ENCODE results near the gene CRY1.

DNA sequence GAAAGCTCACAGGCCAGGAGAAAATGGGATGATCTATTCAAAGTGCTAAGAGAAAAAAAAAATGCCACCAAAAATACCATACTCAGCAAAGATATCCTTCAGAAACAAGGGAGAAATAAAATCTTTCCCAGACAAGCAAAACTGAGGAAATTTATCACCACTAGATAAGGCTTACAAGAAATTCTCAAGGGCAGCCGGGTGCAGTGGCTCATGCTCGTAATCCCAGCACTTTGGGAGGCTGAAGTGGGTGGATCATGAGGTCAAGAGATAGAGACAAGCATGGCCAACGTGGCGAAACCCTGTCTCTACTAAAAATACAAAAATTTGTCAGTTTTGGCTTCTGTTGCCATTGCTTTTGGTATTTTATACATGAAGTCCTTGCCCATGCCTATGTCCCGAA lies 48.2 kb downstream of the CRY1 start:
- TF ChIP-seq, protein P1, sequence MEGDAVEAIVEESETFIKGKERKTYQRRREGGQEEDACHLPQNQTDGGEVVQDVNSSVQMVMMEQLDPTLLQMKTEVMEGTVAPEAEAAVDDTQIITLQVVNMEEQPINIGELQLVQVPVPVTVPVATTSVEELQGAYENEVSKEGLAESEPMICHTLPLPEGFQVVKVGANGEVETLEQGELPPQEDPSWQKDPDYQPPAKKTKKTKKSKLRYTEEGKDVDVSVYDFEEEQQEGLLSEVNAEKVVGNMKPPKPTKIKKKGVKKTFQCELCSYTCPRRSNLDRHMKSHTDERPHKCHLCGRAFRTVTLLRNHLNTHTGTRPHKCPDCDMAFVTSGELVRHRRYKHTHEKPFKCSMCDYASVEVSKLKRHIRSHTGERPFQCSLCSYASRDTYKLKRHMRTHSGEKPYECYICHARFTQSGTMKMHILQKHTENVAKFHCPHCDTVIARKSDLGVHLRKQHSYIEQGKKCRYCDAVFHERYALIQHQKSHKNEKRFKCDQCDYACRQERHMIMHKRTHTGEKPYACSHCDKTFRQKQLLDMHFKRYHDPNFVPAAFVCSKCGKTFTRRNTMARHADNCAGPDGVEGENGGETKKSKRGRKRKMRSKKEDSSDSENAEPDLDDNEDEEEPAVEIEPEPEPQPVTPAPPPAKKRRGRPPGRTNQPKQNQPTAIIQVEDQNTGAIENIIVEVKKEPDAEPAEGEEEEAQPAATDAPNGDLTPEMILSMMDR (IDR thresholded peaks at IDR 0.05): no peak
- TF ChIP-seq, protein P2, sequence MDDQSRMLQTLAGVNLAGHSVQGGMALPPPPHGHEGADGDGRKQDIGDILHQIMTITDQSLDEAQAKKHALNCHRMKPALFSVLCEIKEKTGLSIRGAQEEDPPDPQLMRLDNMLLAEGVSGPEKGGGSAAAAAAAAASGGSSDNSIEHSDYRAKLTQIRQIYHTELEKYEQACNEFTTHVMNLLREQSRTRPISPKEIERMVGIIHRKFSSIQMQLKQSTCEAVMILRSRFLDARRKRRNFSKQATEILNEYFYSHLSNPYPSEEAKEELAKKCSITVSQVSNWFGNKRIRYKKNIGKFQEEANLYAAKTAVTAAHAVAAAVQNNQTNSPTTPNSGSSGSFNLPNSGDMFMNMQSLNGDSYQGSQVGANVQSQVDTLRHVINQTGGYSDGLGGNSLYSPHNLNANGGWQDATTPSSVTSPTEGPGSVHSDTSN (IDR thresholded peaks at IDR 0.05): no peak
- TF ChIP-seq SIN3A (IDR thresholded peaks at IDR 0.05; ENCODE audit: borderline replicate concordance, low read depth, low read length): no peak
- TF ChIP-seq EP300 (IDR thresholded peaks at IDR 0.05; ENCODE audit: borderline replicate concordance in 1 of 2, low read depth in 1 of 2, low read length in 1 of 2): no peak
- TF ChIP-seq YY1 (IDR thresholded peaks at IDR 0.05; ENCODE audit: low read depth): no peak
- no peak for TF ChIP-seq SMC3 (IDR thresholded peaks at IDR 0.05; ENCODE audit: low read depth, low read length)
- no peak for TF ChIP-seq NFIC (IDR thresholded peaks at IDR 0.05; ENCODE audit: borderline replicate concordance)
- no peak for TF ChIP-seq TAF1 (IDR thresholded peaks at IDR 0.05; ENCODE audit: borderline replicate concordance, low read depth, low read length)
- no peak for TF ChIP-seq MEF2A (IDR thresholded peaks at IDR 0.05; ENCODE audit: borderline replicate concordance, low read depth)
- no peak for TF ChIP-seq FOSL2 (IDR thresholded peaks at IDR 0.05; ENCODE audit: borderline replicate concordance, low read depth)
- TF ChIP-seq, protein P3, sequence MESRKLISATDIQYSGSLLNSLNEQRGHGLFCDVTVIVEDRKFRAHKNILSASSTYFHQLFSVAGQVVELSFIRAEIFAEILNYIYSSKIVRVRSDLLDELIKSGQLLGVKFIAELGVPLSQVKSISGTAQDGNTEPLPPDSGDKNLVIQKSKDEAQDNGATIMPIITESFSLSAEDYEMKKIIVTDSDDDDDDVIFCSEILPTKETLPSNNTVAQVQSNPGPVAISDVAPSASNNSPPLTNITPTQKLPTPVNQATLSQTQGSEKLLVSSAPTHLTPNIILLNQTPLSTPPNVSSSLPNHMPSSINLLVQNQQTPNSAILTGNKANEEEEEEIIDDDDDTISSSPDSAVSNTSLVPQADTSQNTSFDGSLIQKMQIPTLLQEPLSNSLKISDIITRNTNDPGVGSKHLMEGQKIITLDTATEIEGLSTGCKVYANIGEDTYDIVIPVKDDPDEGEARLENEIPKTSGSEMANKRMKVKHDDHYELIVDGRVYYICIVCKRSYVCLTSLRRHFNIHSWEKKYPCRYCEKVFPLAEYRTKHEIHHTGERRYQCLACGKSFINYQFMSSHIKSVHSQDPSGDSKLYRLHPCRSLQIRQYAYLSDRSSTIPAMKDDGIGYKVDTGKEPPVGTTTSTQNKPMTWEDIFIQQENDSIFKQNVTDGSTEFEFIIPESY (IDR thresholded peaks at IDR 0.05; ENCODE audit: borderline replicate concordance, low read depth): no peak
- no peak for TF ChIP-seq TCF12 (IDR thresholded peaks at IDR 0.05)
- TF ChIP-seq RAD21 (IDR thresholded peaks at IDR 0.05; ENCODE audit: low read length): no peak
- TF ChIP-seq JUND (IDR thresholded peaks at IDR 0.05): no peak
